ENCODE measurements around the gene PDZK1IP1.

PDZK1IP1 gene

GRCh38 chr1:47137925-47138615 is 51.8 kb downstream of the PDZK1IP1 start:
- no peak for DNase-seq (ENCODE audit: low read depth, low spot score)

- no peak for DNase-seq (ENCODE audit: low read depth, low spot score)
These were observed 52.6 kb downstream of the PDZK1IP1 start, which contains the start of gene CYP4A22 for GRCh38 chr1:47137198-47137597. Gene CYP4A22, plus strand, starts transcription at chr1:47137441. Its CDS starts 45 bp downstream, at chr1:47137486.

All from brain pericyte (primary cell).